Measurements from ENCODE around the gene WDCP.
"Not testable (repeated sequence)": the region's sequence is repeated elsewhere in the genome, so short reads cannot be mapped to it uniquely, and the experiment has no call there.

Gene WDCP

GRCh38 chr2:24015562-24016375 lies 31.4 kb downstream of the WDCP start:
- Histone ChIP-seq H3K4me2 (no peak overlapping the region), H2AFZ (ENCODE audit: low read depth) (no peak overlapping the region), H3K27me3 (ENCODE audit: insufficient read depth, low read depth) (no peaks in the 10 kb centered on the region), H3K4me3 (IDR thresholded peaks at IDR 0.05; ENCODE audit: insufficient read depth, low read depth, low read length) (no peak overlapping the region), H4K20me1 (ENCODE audit: insufficient read depth) (no peaks in the 10 kb centered on the region), H3K4me1 (ENCODE audit: low read depth, poor library complexity, severe bottlenecking) (no peaks in the 10 kb centered on the region), H3K79me2 (ENCODE audit: insufficient read depth, low read depth) (no peaks in the 10 kb centered on the region), H3K36me3 (ENCODE audit: insufficient read depth) (no peaks in the 10 kb centered on the region), H3K27ac (no peak overlapping the region), H3K9ac (no peak overlapping the region)
- no peak for TF ChIP-seq CTCF (conservative IDR thresholded peaks at IDR 0.05; ENCODE audit: low read depth, low read length)

- not testable (repeated sequence) for H3K79me2 ChIP-seq (ENCODE audit: insufficient read depth, low read depth); H3K36me3 ChIP-seq (ENCODE audit: insufficient read depth); H3K4me1 ChIP-seq (ENCODE audit: low read depth, poor library complexity, severe bottlenecking); H3K27ac ChIP-seq; H4K20me1 ChIP-seq (ENCODE audit: insufficient read depth); H2AFZ ChIP-seq (ENCODE audit: low read depth); H3K9ac ChIP-seq; H3K4me2 ChIP-seq; H3K27me3 ChIP-seq (ENCODE audit: insufficient read depth, low read depth); H3K4me3 ChIP-seq (IDR thresholded peaks at IDR 0.05; ENCODE audit: insufficient read depth, low read depth, low read length)
Observed at GRCh38 chr2:24014902-24015301, 32.3 kb downstream of the WDCP start.

- H3K4me1 ChIP-seq (ENCODE audit: low read depth, poor library complexity, severe bottlenecking), result no peaks in the 10 kb centered on the region
- H3K79me2 ChIP-seq (ENCODE audit: insufficient read depth, low read depth), result no peaks in the 10 kb centered on the region
- no peak overlapping the region for H3K4me3 ChIP-seq (IDR thresholded peaks at IDR 0.05; ENCODE audit: insufficient read depth, low read depth, low read length)
- H3K27me3 ChIP-seq (ENCODE audit: insufficient read depth, low read depth), result no peaks in the 10 kb centered on the region
- H3K36me3 ChIP-seq (ENCODE audit: insufficient read depth), result no peaks in the 10 kb centered on the region
- no peak overlapping the region for H3K27ac ChIP-seq
- H3K4me2 ChIP-seq, result no peak overlapping the region
- no peak for TF ChIP-seq CTCF (conservative IDR thresholded peaks at IDR 0.05; ENCODE audit: low read depth, low read length)
- H4K20me1 ChIP-seq (ENCODE audit: insufficient read depth), result no peaks in the 10 kb centered on the region
- H3K9ac ChIP-seq, result no peak overlapping the region
- H2AFZ ChIP-seq (ENCODE audit: low read depth), result no peak overlapping the region
Observed at GRCh38 chr2:24012521-24013188, 34.5 kb downstream of the WDCP start.

GRCh38 chr2:24011250-24012104 lies 35.7 kb downstream of the WDCP start:
- H4K20me1 ChIP-seq (ENCODE audit: insufficient read depth), result no peaks in the 10 kb centered on the region
- no peak overlapping the region for H2AFZ ChIP-seq (ENCODE audit: low read depth)
- H3K27ac ChIP-seq, result no peak overlapping the region
- no peak overlapping the region for H3K4me2 ChIP-seq
- no peaks in the 10 kb centered on the region for H3K27me3 ChIP-seq (ENCODE audit: insufficient read depth, low read depth)
- H3K4me3 ChIP-seq (IDR thresholded peaks at IDR 0.05; ENCODE audit: insufficient read depth, low read depth, low read length), result no peak overlapping the region
- no peaks in the 10 kb centered on the region for H3K79me2 ChIP-seq (ENCODE audit: insufficient read depth, low read depth)
- no peaks in the 10 kb centered on the region for H3K36me3 ChIP-seq (ENCODE audit: insufficient read depth)
- H3K4me1 ChIP-seq (ENCODE audit: low read depth, poor library complexity, severe bottlenecking), result no peaks in the 10 kb centered on the region
- TF ChIP-seq CTCF (conservative IDR thresholded peaks at IDR 0.05; ENCODE audit: low read depth, low read length), result no peak
- no peak overlapping the region for H3K9ac ChIP-seq
